Measurements from ENCODE around the gene SLC66A2.

SLC66A2 gene

DNA sequence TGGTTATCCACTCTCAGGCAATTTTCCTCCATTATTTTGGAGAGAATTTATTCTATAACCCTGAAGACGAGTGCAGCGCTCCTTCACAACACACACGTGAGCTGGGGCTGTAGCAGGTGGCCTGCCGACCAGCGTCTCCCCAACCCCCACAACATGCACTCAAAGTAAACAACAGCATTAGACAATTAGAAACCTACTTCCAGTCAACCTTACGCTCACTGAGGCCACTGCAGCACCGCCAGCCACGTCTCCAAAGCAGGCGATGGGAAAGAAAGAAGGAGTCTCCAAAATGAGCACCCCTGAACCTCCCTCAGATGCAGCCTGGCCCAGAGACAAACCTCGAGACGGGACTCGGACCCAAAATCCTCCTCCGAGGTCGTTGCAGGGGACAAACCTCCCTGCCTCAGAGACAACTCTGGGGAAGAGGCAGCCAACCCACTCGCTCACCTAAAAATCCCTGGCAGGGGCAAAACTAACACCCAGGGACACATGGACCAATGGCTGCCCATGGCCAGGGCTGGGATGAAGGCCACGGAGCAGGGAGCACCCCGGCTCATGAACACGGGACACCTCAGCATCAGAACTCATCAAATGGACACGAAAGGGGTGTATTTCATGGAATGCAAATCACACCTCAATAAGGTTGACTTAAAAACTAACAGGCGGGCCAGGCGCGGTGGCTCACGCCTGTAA lies 2.6 kb downstream of the SLC66A2 start:
- H3K4me2 ChIP-seq (ENCODE audit: low read depth, low read length) = no peak overlapping the region

DNA sequence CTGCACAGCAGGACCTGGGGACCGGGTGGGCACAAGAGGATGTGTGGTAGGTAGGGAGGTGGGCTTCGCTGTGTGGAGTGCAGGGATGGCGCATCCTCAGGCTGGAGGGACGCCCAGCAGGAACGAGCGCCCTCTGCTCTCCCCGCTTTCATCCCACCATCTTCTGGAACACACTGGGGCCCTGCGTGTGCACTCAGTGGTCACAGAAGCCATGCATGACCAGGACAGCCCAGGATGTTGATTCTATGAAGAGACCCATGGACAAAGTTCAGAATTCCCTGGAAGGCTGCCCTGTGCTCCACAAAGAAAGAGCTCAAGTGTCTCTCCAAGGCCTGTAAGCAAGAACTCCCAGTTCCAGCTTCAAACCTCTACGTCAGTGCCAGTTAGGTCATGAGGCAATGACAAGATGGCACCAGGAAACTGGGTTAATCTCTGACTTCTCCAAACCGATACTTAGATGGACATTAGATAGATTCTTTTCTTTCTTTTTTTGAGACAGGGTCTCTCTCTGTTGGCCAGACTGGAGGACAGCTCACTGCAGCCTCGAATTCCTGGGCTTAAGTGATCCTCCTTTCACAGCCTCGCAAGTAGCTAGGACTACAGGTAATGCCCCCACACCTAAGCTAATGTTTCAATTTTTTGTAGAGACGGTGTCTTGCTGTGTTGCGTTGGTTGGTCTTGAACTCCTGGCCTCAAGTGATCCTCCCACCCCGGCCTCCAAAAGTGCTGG lies 3.4 kb downstream of the SLC66A2 start:
- no peaks in the 10 kb centered on the region for H3K9me3 ChIP-seq (replicated peaks; ENCODE audit: insufficient read depth, low read length)
- no peaks in the 10 kb centered on the region for H3K36me3 ChIP-seq (replicated peaks; ENCODE audit: insufficient read depth, low read length)
- H4K20me1 ChIP-seq (ENCODE audit: insufficient read depth, low read length) = no peaks in the 10 kb centered on the region
- H3K4me3 ChIP-seq (ENCODE audit: low read length) = no peak overlapping the region
- TF ChIP-seq EZH2phosphoT487 (IDR thresholded peaks at IDR 0.05; ENCODE audit: low read length) (no peak), EZH2 (optimal IDR thresholded peaks at IDR 0.05; ENCODE audit: low read depth, low read length) (no peak)
- TF ChIP-seq, protein P1, sequence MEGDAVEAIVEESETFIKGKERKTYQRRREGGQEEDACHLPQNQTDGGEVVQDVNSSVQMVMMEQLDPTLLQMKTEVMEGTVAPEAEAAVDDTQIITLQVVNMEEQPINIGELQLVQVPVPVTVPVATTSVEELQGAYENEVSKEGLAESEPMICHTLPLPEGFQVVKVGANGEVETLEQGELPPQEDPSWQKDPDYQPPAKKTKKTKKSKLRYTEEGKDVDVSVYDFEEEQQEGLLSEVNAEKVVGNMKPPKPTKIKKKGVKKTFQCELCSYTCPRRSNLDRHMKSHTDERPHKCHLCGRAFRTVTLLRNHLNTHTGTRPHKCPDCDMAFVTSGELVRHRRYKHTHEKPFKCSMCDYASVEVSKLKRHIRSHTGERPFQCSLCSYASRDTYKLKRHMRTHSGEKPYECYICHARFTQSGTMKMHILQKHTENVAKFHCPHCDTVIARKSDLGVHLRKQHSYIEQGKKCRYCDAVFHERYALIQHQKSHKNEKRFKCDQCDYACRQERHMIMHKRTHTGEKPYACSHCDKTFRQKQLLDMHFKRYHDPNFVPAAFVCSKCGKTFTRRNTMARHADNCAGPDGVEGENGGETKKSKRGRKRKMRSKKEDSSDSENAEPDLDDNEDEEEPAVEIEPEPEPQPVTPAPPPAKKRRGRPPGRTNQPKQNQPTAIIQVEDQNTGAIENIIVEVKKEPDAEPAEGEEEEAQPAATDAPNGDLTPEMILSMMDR (IDR thresholded peaks at IDR 0.05; ENCODE audit: low read length) = no peak
- no peak overlapping the region for H2AFZ ChIP-seq (ENCODE audit: low read length)
- H3K9ac ChIP-seq (ENCODE audit: low read length) = no peak overlapping the region
- DNase-seq = no peak
- no peaks in the 10 kb centered on the region for H3K27me3 ChIP-seq (replicated peaks; ENCODE audit: insufficient read depth, low read length)
- no peaks in the 10 kb centered on the region for H3F3A ChIP-seq (ENCODE audit: insufficient read depth, low read length)
- no peak overlapping the region for H3K4me2 ChIP-seq (ENCODE audit: low read depth, low read length)
- H3K27ac ChIP-seq (ENCODE audit: low read length) = no peak overlapping the region
- H3K4me1 ChIP-seq (ENCODE audit: low read length) = no peaks in the 10 kb centered on the region
- no peaks in the 10 kb centered on the region for H3K9me2 ChIP-seq (replicated peaks; ENCODE audit: insufficient read depth, low read length)
- H3K79me2 ChIP-seq (ENCODE audit: low read length) = peaks cover 17% of the 10 kb centered on the region; the same call in 1 of the 2 replicates

More for the DNA sequence above, 2.6 kb downstream of the SLC66A2 start:
- Histone ChIP-seq H3F3A (ENCODE audit: insufficient read depth, low read length) (no peaks in the 10 kb centered on the region), H4K20me1 (ENCODE audit: insufficient read depth, low read length) (no peaks in the 10 kb centered on the region), H3K9me3 (replicated peaks; ENCODE audit: insufficient read depth, low read length) (no peaks in the 10 kb centered on the region), H2AFZ (ENCODE audit: low read length) (no peak overlapping the region), H3K79me2 (ENCODE audit: low read length) (peaks cover 17% of the 10 kb centered on the region; the same call in 1 of the 2 replicates), H3K9ac (ENCODE audit: low read length) (no peak overlapping the region), H3K27me3 (replicated peaks; ENCODE audit: insufficient read depth, low read length) (no peaks in the 10 kb centered on the region), H3K27ac (ENCODE audit: low read length) (no peak overlapping the region), H3K4me3 (ENCODE audit: low read length) (no peak overlapping the region), H3K4me1 (ENCODE audit: low read length) (no peaks in the 10 kb centered on the region), H3K9me2 (replicated peaks; ENCODE audit: insufficient read depth, low read length) (no peaks in the 10 kb centered on the region), H3K36me3 (replicated peaks; ENCODE audit: insufficient read depth, low read length) (no peaks in the 10 kb centered on the region)
- DNase-seq = no peak
- TF ChIP-seq, protein P1 (IDR thresholded peaks at IDR 0.05; ENCODE audit: low read length) = no peak
- TF ChIP-seq EZH2phosphoT487 (IDR thresholded peaks at IDR 0.05; ENCODE audit: low read length) (no peak), EZH2 (optimal IDR thresholded peaks at IDR 0.05; ENCODE audit: low read depth, low read length) (no peak)

DNA sequence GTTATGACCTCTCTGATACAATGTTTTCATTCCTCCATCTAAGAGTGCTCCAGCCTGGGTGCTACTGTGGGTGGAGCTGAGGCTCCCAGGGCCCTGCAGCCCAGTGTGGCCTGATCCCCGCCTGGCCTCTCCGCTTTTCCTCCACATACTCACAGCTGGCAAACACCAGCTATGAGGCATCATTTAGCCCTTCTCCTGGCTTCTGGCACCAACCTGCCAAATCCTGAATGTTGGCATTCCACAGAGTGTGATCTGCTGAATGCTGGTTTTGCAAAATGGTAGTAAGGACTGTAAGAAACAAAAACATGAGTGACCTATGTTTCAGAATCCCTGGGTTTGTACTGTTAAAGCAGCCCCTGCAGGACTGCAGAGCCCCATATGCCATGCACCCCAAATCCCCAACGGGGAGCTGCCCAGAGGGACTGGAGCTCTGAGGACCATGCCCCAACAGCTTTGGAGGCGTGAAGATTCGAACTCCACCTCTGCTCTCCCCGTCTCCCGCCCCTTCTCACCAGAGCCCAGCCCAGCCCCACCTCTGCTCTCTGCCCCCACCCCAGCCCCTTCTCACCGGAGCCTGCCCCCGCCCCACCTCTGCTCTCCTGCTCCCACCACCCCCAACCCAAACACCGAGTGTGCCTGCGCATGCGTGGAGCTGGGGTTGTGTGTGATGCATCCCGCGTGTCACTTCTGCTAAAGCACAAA lies 4.2 kb downstream of the SLC66A2 start:
- no peak for DNase-seq
- no peak overlapping the region for H2AFZ ChIP-seq (ENCODE audit: low read length)
- no peaks in the 10 kb centered on the region for H3K27me3 ChIP-seq (replicated peaks; ENCODE audit: insufficient read depth, low read length)
- no peak overlapping the region for H3K4me2 ChIP-seq (ENCODE audit: low read depth, low read length)
- no peaks in the 10 kb centered on the region for H4K20me1 ChIP-seq (ENCODE audit: insufficient read depth, low read length)
- no peak overlapping the region for H3K27ac ChIP-seq (ENCODE audit: low read length)
- H3K9ac ChIP-seq (ENCODE audit: low read length) = no peak overlapping the region
- H3K4me3 ChIP-seq (ENCODE audit: low read length) = no peak overlapping the region
- H3K79me2 ChIP-seq (ENCODE audit: low read length) = peaks cover 17% of the 10 kb centered on the region; the same call in 1 of the 2 replicates
- H3K4me1 ChIP-seq (ENCODE audit: low read length) = no peaks in the 10 kb centered on the region
- no peaks in the 10 kb centered on the region for H3K9me2 ChIP-seq (replicated peaks; ENCODE audit: insufficient read depth, low read length)
- no peaks in the 10 kb centered on the region for H3K9me3 ChIP-seq (replicated peaks; ENCODE audit: insufficient read depth, low read length)
- no peaks in the 10 kb centered on the region for H3F3A ChIP-seq (ENCODE audit: insufficient read depth, low read length)
- TF ChIP-seq, protein P1 (IDR thresholded peaks at IDR 0.05; ENCODE audit: low read length) = no peak
- TF ChIP-seq EZH2 (optimal IDR thresholded peaks at IDR 0.05; ENCODE audit: low read depth, low read length) (no peak), EZH2phosphoT487 (IDR thresholded peaks at IDR 0.05; ENCODE audit: low read length) (no peak)
- H3K36me3 ChIP-seq (replicated peaks; ENCODE audit: insufficient read depth, low read length) = no peaks in the 10 kb centered on the region

All from MM.1S (cell line).